Activated naive CD4-positive, alpha-beta T cell treated with anti-CD3 and anti-CD28 coated beads for 36 hours (primary cell): ENCODE data around the gene SLC39A11. TPM values are rescaled to one million over a fixed set of nuclear protein-coding genes. Genes with fewer than 3 reads are reported as not detected.

Experiments
- CTCF ChIA-PET: fragments of 350-600 bp; sonication (Branson Sonifier 250); formaldehyde crosslinking; loops from one replicate; lab custom pipeline; 2021; ENCODE audit warnings: antibody characterized with exemption; lab: Charles Lee
- DNase-seq: peaks from one replicate; pipeline ENCODE4 v3.0.0-alpha.2; 2020
- H3K27ac Mint-ChIP-seq: one replicate; pipeline ENCODE4 v1.8.0; 2021; ENCODE audit warnings: mild to moderate bottlenecking, mixed read lengths
- H3K27me3 Mint-ChIP-seq: one replicate; pipeline ENCODE4 v1.8.0; 2021; ENCODE audit warnings: low read depth, mixed read lengths
- H3K36me3 Mint-ChIP-seq: one replicate; pipeline ENCODE4 v1.8.0; 2021; ENCODE audit warnings: low read depth, mixed read lengths
- H3K4me1 Mint-ChIP-seq: one replicate; pipeline ENCODE4 v1.8.0; 2021; ENCODE audit warnings: low read depth, mixed read lengths
- H3K4me3 Mint-ChIP-seq: one replicate; pipeline ENCODE4 v1.8.0; 2021; ENCODE audit warnings: mild to moderate bottlenecking, moderate library complexity, mixed read lengths
- H3K9me3 Mint-ChIP-seq: one replicate; pipeline ENCODE4 v1.8.0; 2021; ENCODE audit warnings: mixed read lengths
- intact Hi-C: fragments of 100-400 bp; cut with micrococcal nuclease; formaldehyde crosslinking; loops from one replicate; pipeline ENCODE4 v1.15.1; 2023
- total RNA-seq, 2 experiments: library from RNA; stranded (reverse); gene quantifications; one replicate each; pipeline ENCODE4 v1.2.3, GENCODE V29; 2021

SLC39A11 gene
- total RNA-seq, 2 experiments from 2014 or later: 14.0 to 16.4 TPM

- no peak for DNase-seq
- no peaks in the 10 kb centered on the region for H3K9me3 Mint-ChIP-seq
- no peaks in the 10 kb centered on the region for H3K4me1 Mint-ChIP-seq
- no peaks in the 10 kb centered on the region for H3K36me3 Mint-ChIP-seq
- CTCF ChIA-PET: interaction anchor here (1.0 kb wide), 1 partner anchor 570 kb away, joined by 3 read pairs; no protein-coding TSS in a partner anchor
- intact Hi-C loops: no loop called here
- no peak overlapping the region for H3K27ac Mint-ChIP-seq
- no peaks in the 10 kb centered on the region for H3K27me3 Mint-ChIP-seq
- no peak overlapping the region for H3K4me3 Mint-ChIP-seq
Observed at GRCh38 chr17:73126716-73127473, 34.4 kb upstream of the SLC39A11 start.

GRCh38 chr17:73123606-73124320 is 31.3 kb upstream of the SLC39A11 start:
- Mint-ChIP-seq H3K36me3 (no peaks in the 10 kb centered on the region), H3K4me3 (no peak overlapping the region), H3K4me1 (no peaks in the 10 kb centered on the region), H3K27me3 (no peaks in the 10 kb centered on the region), H3K27ac (no peak overlapping the region), H3K9me3 (no peaks in the 10 kb centered on the region)
- CTCF ChIA-PET: no interaction called here
- intact Hi-C loops: no loop called here
- no peak for DNase-seq

- Mint-ChIP-seq H3K9me3 (no peaks in the 10 kb centered on the region), H3K27me3 (no peaks in the 10 kb centered on the region), H3K27ac (no peak overlapping the region), H3K4me1 (no peaks in the 10 kb centered on the region), H3K4me3 (no peak overlapping the region), H3K36me3 (no peaks in the 10 kb centered on the region)
- CTCF ChIA-PET: interaction anchor here (1.1 kb wide), 1 partner anchor 12 kb away, joined by 3 read pairs; no protein-coding TSS in a partner anchor
- no peak for DNase-seq
- intact Hi-C loops: no loop called here
Observed at GRCh38 chr17:73122953-73123605, 30.6 kb upstream of the SLC39A11 start.

- intact Hi-C loops: no loop called here
- H3K9me3 Mint-ChIP-seq: no peaks in the 10 kb centered on the region
- no peaks in the 10 kb centered on the region for H3K4me1 Mint-ChIP-seq
- no peak for DNase-seq
- H3K27me3 Mint-ChIP-seq: no peaks in the 10 kb centered on the region
- no peak overlapping the region for H3K4me3 Mint-ChIP-seq
- no peaks in the 10 kb centered on the region for H3K36me3 Mint-ChIP-seq
- no peak overlapping the region for H3K27ac Mint-ChIP-seq
- CTCF ChIA-PET: interaction anchor here (0.5 kb wide), 1 partner anchor 256 kb away, joined by 4 read pairs; no protein-coding TSS in a partner anchor
Observed at GRCh38 chr17:73121506-73121905, 29.0 kb upstream of the SLC39A11 start.

GRCh38 chr17:73119631-73120030 is 27.1 kb upstream of the SLC39A11 start:
- no peaks in the 10 kb centered on the region for H3K4me1 Mint-ChIP-seq
- CTCF ChIA-PET: no interaction called here
- no peak overlapping the region for H3K4me3 Mint-ChIP-seq

GRCh38 chr17:73118951-73119391 is 26.5 kb upstream of the SLC39A11 start:
- H3K36me3 Mint-ChIP-seq: no peaks in the 10 kb centered on the region
- no peak overlapping the region for H3K4me3 Mint-ChIP-seq
- no peak for DNase-seq
- H3K27me3 Mint-ChIP-seq: no peaks in the 10 kb centered on the region
- CTCF ChIA-PET: no interaction called here
- H3K27ac Mint-ChIP-seq: no peak overlapping the region
- H3K4me1 Mint-ChIP-seq: no peaks in the 10 kb centered on the region
- peaks cover 2% of the 10 kb centered on the region for H3K9me3 Mint-ChIP-seq
- intact Hi-C loops: no loop called here

More at GRCh38 chr17:73119631-73120030, 27.1 kb upstream of the SLC39A11 start:
- Mint-ChIP-seq H3K36me3 (no peaks in the 10 kb centered on the region), H3K27ac (no peak overlapping the region), H3K9me3 (peaks cover 2% of the 10 kb centered on the region), H3K27me3 (no peaks in the 10 kb centered on the region)
- intact Hi-C loops: no loop called here
- DNase-seq: no peak

- H3K4me3 Mint-ChIP-seq: no peak overlapping the region
- H3K9me3 Mint-ChIP-seq: peaks cover 2% of the 10 kb centered on the region
Observed at GRCh38 chr17:73118139-73118538, 25.7 kb upstream of the SLC39A11 start.

GRCh38 chr17:73112246-73112645 is 19.8 kb upstream of the SLC39A11 start:
- H3K36me3 Mint-ChIP-seq: no peaks in the 10 kb centered on the region
- no peak overlapping the region for H3K27ac Mint-ChIP-seq
- DNase-seq: no peak
- no peaks in the 10 kb centered on the region for H3K27me3 Mint-ChIP-seq
- intact Hi-C loops: no loop called here
- no peak overlapping the region for H3K4me3 Mint-ChIP-seq
- no peaks in the 10 kb centered on the region for H3K4me1 Mint-ChIP-seq
- H3K9me3 Mint-ChIP-seq: peaks cover 2% of the 10 kb centered on the region
- CTCF ChIA-PET: interaction anchor here (0.9 kb wide), 1 partner anchor 9 kb away, joined by 3 read pairs; no protein-coding TSS in a partner anchor

More at GRCh38 chr17:73118139-73118538, 25.7 kb upstream of the SLC39A11 start:
- no peak for DNase-seq
- CTCF ChIA-PET: interaction anchor here (0.8 kb wide), 1 partner anchor 38 kb away, joined by 3 read pairs; no protein-coding TSS in a partner anchor
- intact Hi-C loops: no loop called here
- Mint-ChIP-seq H3K27me3 (no peaks in the 10 kb centered on the region), H3K4me1 (no peaks in the 10 kb centered on the region), H3K27ac (no peak overlapping the region), H3K36me3 (no peaks in the 10 kb centered on the region)

- CTCF ChIA-PET: interaction anchor here (1.1 kb wide), 1 partner anchor 386 kb away, joined by 4 read pairs; no protein-coding TSS in a partner anchor
- Mint-ChIP-seq H3K36me3 (no peaks in the 10 kb centered on the region), H3K4me1 (no peaks in the 10 kb centered on the region)
Observed at GRCh38 chr17:73111386-73111785, 18.9 kb upstream of the SLC39A11 start.

GRCh38 chr17:73107191-73107590 is 14.7 kb upstream of the SLC39A11 start:
- CTCF ChIA-PET: interaction anchor here (0.6 kb wide), 1 partner anchor 1495 kb away, joined by 4 read pairs; no protein-coding TSS in a partner anchor
- H3K27ac Mint-ChIP-seq: no peak overlapping the region
- no peak for DNase-seq
- no peaks in the 10 kb centered on the region for H3K27me3 Mint-ChIP-seq
- H3K4me1 Mint-ChIP-seq: no peaks in the 10 kb centered on the region
- intact Hi-C loops: no loop called here
- H3K4me3 Mint-ChIP-seq: no peak overlapping the region
- no peaks in the 10 kb centered on the region for H3K36me3 Mint-ChIP-seq
- H3K9me3 Mint-ChIP-seq: no peaks in the 10 kb centered on the region

More at GRCh38 chr17:73111386-73111785, 18.9 kb upstream of the SLC39A11 start:
- H3K4me3 Mint-ChIP-seq: no peak overlapping the region
- H3K27ac Mint-ChIP-seq: no peak overlapping the region
- DNase-seq: no peak
- no peaks in the 10 kb centered on the region for H3K27me3 Mint-ChIP-seq
- intact Hi-C loops: no loop called here
- peaks cover 2% of the 10 kb centered on the region for H3K9me3 Mint-ChIP-seq

- H3K4me3 Mint-ChIP-seq: no peak overlapping the region
- peaks cover 1% of the 10 kb centered on the region for H3K27me3 Mint-ChIP-seq
- no peaks in the 10 kb centered on the region for H3K9me3 Mint-ChIP-seq
- H3K4me1 Mint-ChIP-seq: no peaks in the 10 kb centered on the region
- CTCF ChIA-PET: no interaction called here
- no peaks in the 10 kb centered on the region for H3K36me3 Mint-ChIP-seq
- H3K27ac Mint-ChIP-seq: no peak overlapping the region
- DNase-seq: no peak
- intact Hi-C loops: no loop called here
Observed at GRCh38 chr17:73105431-73105830, 12.9 kb upstream of the SLC39A11 start.

GRCh38 chr17:73104450-73104849 is 12.0 kb upstream of the SLC39A11 start:
- Mint-ChIP-seq H3K4me1 (no peaks in the 10 kb centered on the region), H3K9me3 (no peaks in the 10 kb centered on the region), H3K36me3 (no peaks in the 10 kb centered on the region), H3K27me3 (peaks cover 2% of the 10 kb centered on the region), H3K4me3 (no peak overlapping the region), H3K27ac (no peak overlapping the region)
- CTCF ChIA-PET: no interaction called here
- DNase-seq: no peak
- intact Hi-C loops: no loop called here
